Panc1 (cell line): ENCODE measurements around the gene UNC93A. TPM values are rescaled to one million over a fixed set of nuclear protein-coding genes. Genes with fewer than 3 reads are reported as not detected.

Source experiments
- ATAC-seq: fragments of 200-7000 bp; cut with Tn5 transposase; 2 replicates; pipeline ENCODE4 v1.9.1; 2020; ENCODE audit warnings: mild to moderate bottlenecking, moderate library complexity
- BruUV-seq: library from RNA; stranded (reverse); fragments of 400-500 nt; replicated peaks from 2 replicates; lab custom pipeline; 2021; lab: Mats Ljungman, UMichigan
- CTCF ChIA-PET: fragments of 300-600 bp; sonication (Branson Sonifier 250); formaldehyde crosslinking; loops from one replicate; lab custom pipeline; 2022; ENCODE audit warnings: antibody characterized with exemption; lab: Charles Lee
- POLR2A ChIA-PET: fragments of 300-600 bp; sonication (Branson Sonifier 250); formaldehyde crosslinking; loops from one replicate; lab custom pipeline; 2022; ENCODE audit warnings: antibody characterized with exemption; lab: Charles Lee
- DNase-seq: peaks from one replicate; pipeline ENCODE4 v3.0.0-alpha.2; 2010; ENCODE audit warnings: low read depth, low spot score
- H3K27ac ChIP-seq: 2 replicates; pipeline ENCODE4 v1.5.1; 2011; ENCODE audit warnings: mild to moderate bottlenecking, low read length, inconsistent platforms
- H3K27me3 ChIP-seq: fragments of 200-500 bp; sonication (Bioruptor generic); 2 replicates; pipeline ENCODE4 v1.6.0; 2014; ENCODE audit warnings: low read length, inconsistent platforms; ENCODE audit not compliant: control insufficient read depth, insufficient read depth
- H3K36me3 ChIP-seq: fragments of 200-500 bp; sonication (Bioruptor generic); 2 replicates; pipeline ENCODE4 v1.5.1; 2014; ENCODE audit warnings: inconsistent platforms, mild to moderate bottlenecking, low read length, moderate library complexity; ENCODE audit not compliant: control insufficient read depth, insufficient read depth
- H3K4me1 ChIP-seq: 2 replicates; pipeline ENCODE4 v1.5.1; 2011; ENCODE audit warnings: inconsistent platforms, mild to moderate bottlenecking, low read length, moderate library complexity; ENCODE audit not compliant: control insufficient read depth, insufficient read depth
- H3K4me3 ChIP-seq, 2 experiments: 2 replicates each; pipeline ENCODE4 v1.5.1; 2011 to 2012; ENCODE audit warnings: low read depth in 2 of 2, low read length in 2 of 2, mild to moderate bottlenecking in 2 of 2, inconsistent platforms in 1 of 2, moderate library complexity in 1 of 2
- H3K9me3 ChIP-seq: fragments of 200-500 bp; sonication (Bioruptor generic); 2 replicates; pipeline ENCODE4 v1.5.1; 2014; ENCODE audit warnings: low read depth, mild to moderate bottlenecking, inconsistent platforms, low read length, moderate library complexity; ENCODE audit not compliant: control insufficient read depth, insufficient read depth
- POLR2AphosphoS5 ChIP-seq: IDR thresholded peaks from 2 replicates; pipeline ENCODE4 v1.6.1; 2012; ENCODE audit warnings: mild to moderate bottlenecking, low read depth, low read length, moderate library complexity
- SIN3A ChIP-seq: IDR thresholded peaks from 2 replicates; pipeline ENCODE4 v1.6.1; 2012; ENCODE audit warnings: low read depth, mild to moderate bottlenecking, low read length, moderate library complexity, borderline replicate concordance; ENCODE audit not compliant: insufficient read depth
- TCF7L2 ChIP-seq: IDR thresholded peaks from 2 replicates; pipeline ENCODE4 v1.6.1; 2011; ENCODE audit warnings: mild to moderate bottlenecking, low read depth, low read length, inconsistent platforms
- in situ Hi-C: cut with HindIII; loops from 2 replicates; pipeline ENCODE4 v1.10.0; 2016; ENCODE audit warnings: low sequenced_read_pairs, low pct_unique_long_range_greater_than_20kb
- intact Hi-C: fragments of 100-400 bp; cut with micrococcal nuclease; formaldehyde crosslinking; loops from one replicate; pipeline ENCODE4 v1.10.0; 2022; ENCODE audit not compliant: unreplicated experiment
- total RNA-seq: library from RNA; stranded (reverse); gene quantifications from one replicate; pipeline ENCODE4 v1.2.1, GENCODE V29; 2021; ENCODE audit not compliant: unreplicated experiment
- TF ChIP-seq, protein P1 (sequence below): fragments of 450-650 bp; IDR thresholded peaks from 2 replicates; pipeline ENCODE4 v1.5.1; 2017; ENCODE audit warnings: mild to moderate bottlenecking
- TF ChIP-seq, protein P2 (sequence below), 2 experiments: IDR thresholded peaks; 2 replicates each; pipeline ENCODE4 v1.6.1; 2011 to 2012; ENCODE audit warnings: low read depth in 2 of 2, control low read depth in 1 of 2, low read length in 1 of 2, mild to moderate bottlenecking in 1 of 2, moderate library complexity in 1 of 2; ENCODE audit not compliant: insufficient read depth in 1 of 2

The UNC93A gene
- total RNA-seq, 1 experiment from 2014 or later, result not detected

DNA sequence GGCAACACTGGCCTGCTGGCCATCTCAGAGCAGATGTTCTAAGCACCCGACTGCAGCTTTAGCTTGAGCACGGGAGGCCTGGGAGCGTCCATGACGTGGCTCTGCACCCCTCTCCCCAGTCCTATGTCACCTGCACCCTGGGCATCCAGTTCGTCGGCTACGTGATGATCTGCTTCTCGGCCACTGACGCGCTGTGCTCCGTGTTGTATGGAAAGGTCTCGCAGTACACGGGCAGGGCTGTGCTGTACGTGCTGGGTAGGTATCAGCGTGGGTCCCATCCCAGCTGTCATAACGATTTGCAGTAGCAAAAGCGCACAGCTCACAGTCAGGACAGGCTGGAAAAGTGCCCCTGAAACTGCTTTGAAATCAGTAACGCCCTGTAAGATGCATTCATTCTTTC, 14.7 kb downstream of the UNC93A start:
- ChIA-PET POLR2A (no interaction called here), CTCF (no interaction called here)
- in situ Hi-C loops (no loop called here), intact Hi-C loops (loop anchor here (5.0 kb wide), 1 partner anchor 52 kb away; no protein-coding TSS in a partner anchor)
- Histone ChIP-seq H3K27ac (no peak overlapping the region), H3K4me1 (no peaks in the 10 kb centered on the region), H3K36me3 (no peaks in the 10 kb centered on the region), H3K9me3 (no peaks in the 10 kb centered on the region), H3K27me3 (no peaks in the 10 kb centered on the region), H3K4me3 (no peak overlapping the region)
- TF ChIP-seq, protein P1, sequence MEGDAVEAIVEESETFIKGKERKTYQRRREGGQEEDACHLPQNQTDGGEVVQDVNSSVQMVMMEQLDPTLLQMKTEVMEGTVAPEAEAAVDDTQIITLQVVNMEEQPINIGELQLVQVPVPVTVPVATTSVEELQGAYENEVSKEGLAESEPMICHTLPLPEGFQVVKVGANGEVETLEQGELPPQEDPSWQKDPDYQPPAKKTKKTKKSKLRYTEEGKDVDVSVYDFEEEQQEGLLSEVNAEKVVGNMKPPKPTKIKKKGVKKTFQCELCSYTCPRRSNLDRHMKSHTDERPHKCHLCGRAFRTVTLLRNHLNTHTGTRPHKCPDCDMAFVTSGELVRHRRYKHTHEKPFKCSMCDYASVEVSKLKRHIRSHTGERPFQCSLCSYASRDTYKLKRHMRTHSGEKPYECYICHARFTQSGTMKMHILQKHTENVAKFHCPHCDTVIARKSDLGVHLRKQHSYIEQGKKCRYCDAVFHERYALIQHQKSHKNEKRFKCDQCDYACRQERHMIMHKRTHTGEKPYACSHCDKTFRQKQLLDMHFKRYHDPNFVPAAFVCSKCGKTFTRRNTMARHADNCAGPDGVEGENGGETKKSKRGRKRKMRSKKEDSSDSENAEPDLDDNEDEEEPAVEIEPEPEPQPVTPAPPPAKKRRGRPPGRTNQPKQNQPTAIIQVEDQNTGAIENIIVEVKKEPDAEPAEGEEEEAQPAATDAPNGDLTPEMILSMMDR, result no peak
- no peak for TF ChIP-seq POLR2AphosphoS5
- TF ChIP-seq TCF7L2, result no peak
- no peak for TF ChIP-seq SIN3A
- TF ChIP-seq, protein P2, sequence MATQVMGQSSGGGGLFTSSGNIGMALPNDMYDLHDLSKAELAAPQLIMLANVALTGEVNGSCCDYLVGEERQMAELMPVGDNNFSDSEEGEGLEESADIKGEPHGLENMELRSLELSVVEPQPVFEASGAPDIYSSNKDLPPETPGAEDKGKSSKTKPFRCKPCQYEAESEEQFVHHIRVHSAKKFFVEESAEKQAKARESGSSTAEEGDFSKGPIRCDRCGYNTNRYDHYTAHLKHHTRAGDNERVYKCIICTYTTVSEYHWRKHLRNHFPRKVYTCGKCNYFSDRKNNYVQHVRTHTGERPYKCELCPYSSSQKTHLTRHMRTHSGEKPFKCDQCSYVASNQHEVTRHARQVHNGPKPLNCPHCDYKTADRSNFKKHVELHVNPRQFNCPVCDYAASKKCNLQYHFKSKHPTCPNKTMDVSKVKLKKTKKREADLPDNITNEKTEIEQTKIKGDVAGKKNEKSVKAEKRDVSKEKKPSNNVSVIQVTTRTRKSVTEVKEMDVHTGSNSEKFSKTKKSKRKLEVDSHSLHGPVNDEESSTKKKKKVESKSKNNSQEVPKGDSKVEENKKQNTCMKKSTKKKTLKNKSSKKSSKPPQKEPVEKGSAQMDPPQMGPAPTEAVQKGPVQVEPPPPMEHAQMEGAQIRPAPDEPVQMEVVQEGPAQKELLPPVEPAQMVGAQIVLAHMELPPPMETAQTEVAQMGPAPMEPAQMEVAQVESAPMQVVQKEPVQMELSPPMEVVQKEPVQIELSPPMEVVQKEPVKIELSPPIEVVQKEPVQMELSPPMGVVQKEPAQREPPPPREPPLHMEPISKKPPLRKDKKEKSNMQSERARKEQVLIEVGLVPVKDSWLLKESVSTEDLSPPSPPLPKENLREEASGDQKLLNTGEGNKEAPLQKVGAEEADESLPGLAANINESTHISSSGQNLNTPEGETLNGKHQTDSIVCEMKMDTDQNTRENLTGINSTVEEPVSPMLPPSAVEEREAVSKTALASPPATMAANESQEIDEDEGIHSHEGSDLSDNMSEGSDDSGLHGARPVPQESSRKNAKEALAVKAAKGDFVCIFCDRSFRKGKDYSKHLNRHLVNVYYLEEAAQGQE (IDR thresholded peaks at IDR 0.05; ENCODE audit: insufficient read depth in 1 of 2, low read depth in 2 of 2, low read length in 1 of 2), result no peak
- DNase-seq, result no peak
- BruUV-seq, result no TSS peak
- ATAC-seq, result 0 out of 2 replicates have a peak, but pooled peaks have one; percentile 21

DNA sequence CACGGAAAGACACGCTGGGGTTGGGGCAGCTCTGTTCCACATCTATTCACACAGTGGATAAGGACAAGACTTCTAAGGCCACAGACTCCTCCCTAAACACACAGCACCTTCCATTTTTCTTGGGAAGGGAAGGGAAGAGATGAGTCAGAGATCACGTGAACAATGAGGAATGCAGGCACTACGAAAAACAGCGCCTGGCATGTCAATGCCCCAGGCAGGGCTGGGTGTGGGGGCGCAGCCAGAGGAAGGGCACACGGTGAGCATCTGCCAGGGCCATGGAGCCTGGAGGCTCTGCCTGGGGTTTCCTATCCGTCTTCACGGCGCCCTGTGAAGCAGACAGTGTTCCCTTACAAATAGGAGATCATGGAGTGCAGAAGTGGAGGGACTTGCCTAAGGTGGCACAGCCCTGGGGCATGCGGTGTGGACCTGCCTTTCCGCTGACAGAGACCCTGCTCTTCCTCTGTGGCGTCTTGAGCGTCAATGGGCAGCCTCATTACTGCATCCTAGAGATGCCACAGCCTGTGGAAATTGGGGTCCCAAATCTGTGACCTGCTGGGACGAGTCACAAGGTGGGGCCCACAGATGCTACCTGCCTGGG, 15.4 kb downstream of the UNC93A start:
- no peaks in the 10 kb centered on the region for H3K27me3 ChIP-seq
- no peaks in the 10 kb centered on the region for H3K4me1 ChIP-seq
- in situ Hi-C loops (no loop called here), intact Hi-C loops (loop anchor here (5.0 kb wide), 1 partner anchor 51 kb away; no protein-coding TSS in a partner anchor)
- BruUV-seq, result no TSS peak
- ChIA-PET CTCF (no interaction called here), POLR2A (no interaction called here)
- TF ChIP-seq, protein P2 (IDR thresholded peaks at IDR 0.05; ENCODE audit: insufficient read depth in 1 of 2, low read depth in 2 of 2, low read length in 1 of 2), result no peak
- TF ChIP-seq TCF7L2, result no peak
- no peak for DNase-seq
- no peak overlapping the region for H3K4me3 ChIP-seq
- H3K9me3 ChIP-seq, result no peaks in the 10 kb centered on the region
- no peak overlapping the region for H3K27ac ChIP-seq
- no peaks in the 10 kb centered on the region for H3K36me3 ChIP-seq
- ATAC-seq, result no peak
